IMR-90 (cell line): Measurements from ENCODE around the gene CRABP1. TPM values are rescaled to one million over a fixed set of nuclear protein-coding genes. Genes with fewer than 3 reads are reported as not detected.

Experiments used
- ATAC-seq: fragments of 200-7000 bp; cut with Tn5 transposase; 2 replicates; pipeline ENCODE4 v1.9.1; 2020; ENCODE audit warnings: low read depth, mild to moderate bottlenecking, moderate library complexity
- BruUV-seq: library from RNA; stranded (reverse); fragments of 400-500 nt; replicated peaks from 2 replicates; lab custom pipeline; 2021; lab: Mats Ljungman, UMichigan
- CTCF ChIA-PET: fragments of 300-600 bp; formaldehyde crosslinking; extraction: SDS; loops from one replicate; lab custom pipeline; 2021; ENCODE audit warnings: antibody characterized with exemption; lab: Yijun Ruan, JAX
- POLR2A ChIA-PET: fragments of 300-600 bp; sonication (Branson Sonifier 250); formaldehyde crosslinking; loops from one replicate; lab custom pipeline; 2022; ENCODE audit warnings: antibody characterized with exemption; ENCODE audit not compliant: unreplicated experiment; lab: Charles Lee
- DNase-seq: peaks from one replicate; pipeline ENCODE4 v3.0.0; 2013
- H2AFZ ChIP-seq: replicated peaks from 2 replicates; pipeline ENCODE3; 2013; ENCODE audit warnings: low read length, mild to moderate bottlenecking; ENCODE audit not compliant: poor library complexity
- H2AK5ac ChIP-seq: 2 replicates; pipeline ENCODE4 v1.6.1; 2013; ENCODE audit warnings: low read depth, low read length, inconsistent platforms
- H2AK9ac ChIP-seq: replicated peaks from 2 replicates; pipeline ENCODE3; 2013; ENCODE audit warnings: mild to moderate bottlenecking, low read depth, low read length, moderate library complexity; ENCODE audit not compliant: poor library complexity
- H2BK120ac ChIP-seq: 2 replicates; pipeline ENCODE4 v1.6.1; 2013; ENCODE audit warnings: low read depth, low read length, inconsistent platforms
- H2BK15ac ChIP-seq: 3 replicates; pipeline ENCODE4 v1.6.1; 2013; ENCODE audit warnings: low read depth, low read length, inconsistent platforms
- H2BK20ac ChIP-seq: 2 replicates; pipeline ENCODE4 v1.6.1; 2013; ENCODE audit warnings: low read depth, mild to moderate bottlenecking, inconsistent platforms, low read length, moderate library complexity
- H2BK5ac ChIP-seq: 2 replicates; pipeline ENCODE4 v1.6.1; 2013; ENCODE audit warnings: mild to moderate bottlenecking, low read depth, low read length, inconsistent platforms; ENCODE audit not compliant: poor library complexity, severe bottlenecking
- H3K14ac ChIP-seq: replicated peaks from 2 replicates; pipeline ENCODE4 v1.6.1; 2013; ENCODE audit warnings: low read depth, low read length, inconsistent platforms
- H3K18ac ChIP-seq: 2 replicates; pipeline ENCODE4 v1.6.1; 2013; ENCODE audit warnings: low read depth, low read length, control low read depth
- H3K23ac ChIP-seq: 2 replicates; pipeline ENCODE4 v1.6.1; 2013; ENCODE audit warnings: low read depth, low read length, inconsistent platforms
- H3K27ac ChIP-seq: 2 replicates; pipeline ENCODE4 v1.5.1; 2013; ENCODE audit warnings: mild to moderate bottlenecking, control low read depth, low read length; ENCODE audit not compliant: insufficient read depth
- H3K27me3 ChIP-seq: 2 replicates; pipeline ENCODE4 v1.6.1; 2013; ENCODE audit warnings: low read length; ENCODE audit not compliant: control insufficient read depth, insufficient read depth
- H3K36me3 ChIP-seq: 2 replicates; pipeline ENCODE4 v1.6.1; 2013; ENCODE audit warnings: low read length, mixed read lengths; ENCODE audit not compliant: control insufficient read depth, insufficient read depth
- H3K4ac ChIP-seq: 2 replicates; pipeline ENCODE4 v1.6.1; 2013; ENCODE audit warnings: low read depth, low read length, inconsistent platforms
- H3K4me1 ChIP-seq: 2 replicates; pipeline ENCODE4 v1.6.1; 2013; ENCODE audit warnings: low read length, mixed read lengths; ENCODE audit not compliant: control insufficient read depth, insufficient read depth
- H3K4me2 ChIP-seq: 2 replicates; pipeline ENCODE4 v1.6.1; 2013; ENCODE audit warnings: low read depth, mild to moderate bottlenecking, control low read depth, low read length, moderate library complexity
- H3K4me3 ChIP-seq: 2 replicates; pipeline ENCODE4 v1.5.1; 2013; ENCODE audit warnings: low read depth, mild to moderate bottlenecking, control low read depth, low read length, moderate library complexity; ENCODE audit not compliant: insufficient read depth
- H3K56ac ChIP-seq: 2 replicates; pipeline ENCODE4 v1.6.1; 2013; ENCODE audit warnings: low read length, inconsistent platforms; ENCODE audit not compliant: insufficient read depth; ENCODE audit errors: extremely low read depth
- H3K79me1 ChIP-seq, 2 experiments: 2 replicates each; pipeline ENCODE4 v1.6.1; 2013; ENCODE audit warnings: low read length in 2 of 2, inconsistent platforms in 1 of 2, low read depth in 1 of 2
- H3K9ac ChIP-seq: 2 replicates; pipeline ENCODE4 v1.6.1; 2013; ENCODE audit warnings: low read depth, low read length, control low read depth
- H3K9me1 ChIP-seq: 2 replicates; pipeline ENCODE4 v1.6.1; 2013; ENCODE audit warnings: low read length, inconsistent platforms; ENCODE audit not compliant: insufficient read depth
- H3K9me3 ChIP-seq: 2 replicates; pipeline ENCODE4 v1.6.1; 2013; ENCODE audit warnings: low read length; ENCODE audit not compliant: control insufficient read depth, insufficient read depth
- H4K20me1 ChIP-seq: 2 replicates; pipeline ENCODE4 v1.6.1; 2013; ENCODE audit warnings: low read length, inconsistent platforms; ENCODE audit not compliant: insufficient read depth
- H4K5ac ChIP-seq: 2 replicates; pipeline ENCODE4 v1.6.1; 2013; ENCODE audit warnings: mild to moderate bottlenecking, low read depth, low read length, control low read depth
- H4K8ac ChIP-seq, 2 experiments: 2 replicates each; pipeline ENCODE4 v1.6.1; 2013; ENCODE audit warnings: low read depth in 2 of 2, low read length in 2 of 2, control low read depth in 1 of 2, inconsistent platforms in 1 of 2
- H4K91ac ChIP-seq: 2 replicates; pipeline ENCODE4 v1.6.1; 2013; ENCODE audit warnings: low read depth, low read length, inconsistent platforms; ENCODE audit not compliant: insufficient read depth
- BHLHE40 ChIP-seq: fragments of 150-350 bp; IDR thresholded peaks from 2 replicates; pipeline ENCODE4 v1.6.1; 2016; ENCODE audit warnings: mild to moderate bottlenecking, low read depth, low read length
- CEBPB ChIP-seq: IDR thresholded peaks from 2 replicates; pipeline ENCODE4 v1.6.1; 2012; ENCODE audit warnings: low read depth, low read length, improper control_type of control experiment
- FOS ChIP-seq: fragments of 150-350 bp; IDR thresholded peaks from 2 replicates; pipeline ENCODE4 v1.6.1; 2016; ENCODE audit warnings: low read depth, low read length
- MAFK ChIP-seq: IDR thresholded peaks from 2 replicates; pipeline ENCODE4 v1.6.1; 2012; ENCODE audit warnings: low read depth, low read length, improper control_type of control experiment
- NFE2L2 ChIP-seq: fragments of 150-350 bp; IDR thresholded peaks from 2 replicates; pipeline ENCODE4 v1.6.1; 2016; ENCODE audit warnings: low read depth, mild to moderate bottlenecking, low read length
- POLR2A ChIP-seq: IDR thresholded peaks from 2 replicates; pipeline ENCODE4 v1.6.1; 2012; ENCODE audit warnings: mild to moderate bottlenecking, low read depth, low read length
- RAD21 ChIP-seq: IDR thresholded peaks from 2 replicates; pipeline ENCODE4 v1.6.1; 2012; ENCODE audit warnings: low read length, improper control_type of control experiment
- WGBS, 2 experiments: methylation state at CpG; one replicate each; pipeline versions ENCODE4 v1.1.5 to v1.1.7; 2013; ENCODE audit warnings: missing lambda C conversion rate in 2 of 2; ENCODE audit not compliant: insufficient read length in 1 of 2; ENCODE audit errors: extremely low coverage in 2 of 2; 5-methylcytosine and 5-hydroxymethylcytosine counted together
- dilution Hi-C: fragments of 300-500 bp; cut with HindIII; formaldehyde crosslinking; loops from one replicate; pipeline ENCODE4 v1.14.3; 2018; ENCODE audit warnings: low sequenced_read_pairs; ENCODE audit not compliant: unreplicated experiment
- in situ Hi-C: fragments of 300-500 bp; cut with MboI; formaldehyde crosslinking; loops from 3 replicates; pipeline ENCODE4 v1.14.3; 2019; ENCODE audit warnings: low sequenced_read_pairs, inconsistent platforms, mixed read lengths
- intact Hi-C: fragments of 100-400 bp; cut with micrococcal nuclease; formaldehyde crosslinking; loops from 2 replicates; pipeline ENCODE4 v1.10.0; 2022
- polyA plus RNA-seq, 3 experiments: library from polyadenylated mRNA; depleted of rRNA; stranded (reverse); fragments of >200 nt; gene quantifications; 2 replicates each; pipeline ENCODE4 v1.2.3, GENCODE V29; 2012; ENCODE audit warnings: low replicate concordance in 1 of 3
- total RNA-seq: library from RNA; depleted of rRNA; stranded (reverse); fragments of >200 nt; gene quantifications from 2 replicates; pipeline ENCODE4 v1.2.3, GENCODE V29; 2012
- TF ChIP-seq, protein P1 (sequence below): fragments of 150-350 bp; IDR thresholded peaks from 2 replicates; pipeline ENCODE4 v1.6.1; 2016; ENCODE audit warnings: low read depth, mild to moderate bottlenecking, low read length, moderate library complexity, borderline replicate concordance

The CRABP1 gene
- total and polyA plus RNA-seq, 2 of the 4 experiments (the other 2 are of a cell fraction) = not detected

DNA sequence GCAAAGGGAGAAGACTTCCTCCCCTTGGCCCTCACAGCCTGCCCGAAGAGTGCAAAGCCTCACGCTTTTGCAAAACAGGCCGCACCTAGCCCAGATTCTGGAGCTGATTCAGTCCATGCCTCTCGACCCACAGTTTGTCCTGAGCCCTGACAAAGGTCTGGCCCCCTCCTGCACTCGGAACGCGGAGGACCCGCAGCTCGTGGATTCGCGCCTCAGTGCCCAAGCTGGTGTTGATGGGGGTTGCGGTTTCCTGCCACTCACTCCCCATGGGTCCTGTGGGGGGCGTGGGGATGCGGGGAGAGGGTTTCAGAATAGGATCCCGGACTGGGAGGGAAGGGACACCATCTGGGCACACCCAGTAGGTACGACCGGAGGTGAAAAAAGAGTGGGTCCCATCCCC is 594 bp upstream of the CRABP1 start:
- TF ChIP-seq BHLHE40 (no peak), CEBPB (no peak), NFE2L2 (no peak), POLR2A (no peak), FOS (no peak), RAD21 (no peak), MAFK (no peak)
- TF ChIP-seq, protein P1, sequence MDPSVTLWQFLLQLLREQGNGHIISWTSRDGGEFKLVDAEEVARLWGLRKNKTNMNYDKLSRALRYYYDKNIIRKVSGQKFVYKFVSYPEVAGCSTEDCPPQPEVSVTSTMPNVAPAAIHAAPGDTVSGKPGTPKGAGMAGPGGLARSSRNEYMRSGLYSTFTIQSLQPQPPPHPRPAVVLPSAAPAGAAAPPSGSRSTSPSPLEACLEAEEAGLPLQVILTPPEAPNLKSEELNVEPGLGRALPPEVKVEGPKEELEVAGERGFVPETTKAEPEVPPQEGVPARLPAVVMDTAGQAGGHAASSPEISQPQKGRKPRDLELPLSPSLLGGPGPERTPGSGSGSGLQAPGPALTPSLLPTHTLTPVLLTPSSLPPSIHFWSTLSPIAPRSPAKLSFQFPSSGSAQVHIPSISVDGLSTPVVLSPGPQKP = no peak
- H4K8ac ChIP-seq = no peak overlapping the region
- no CpG with 5 or more reads among the region's 17 CpGs for WGBS, 2 experiments
- no peak overlapping the region for H3K4ac ChIP-seq
- H2AK9ac ChIP-seq = no peak overlapping the region
- no peak overlapping the region for H2BK120ac ChIP-seq
- H3K27ac ChIP-seq = no peak overlapping the region
- ChIA-PET POLR2A (no interaction called here), CTCF (no interaction called here)
- peaks cover 1% of the 10 kb centered on the region; the same call in 1 of the 2 replicates for H3K4me1 ChIP-seq
- H3K4me2 ChIP-seq = no peak overlapping the region
- no peaks in the 10 kb centered on the region for H3K79me1 ChIP-seq
- BruUV-seq = no TSS peak
- DNase-seq (no peak), ATAC-seq (no peak)
- no peak overlapping the region for H2BK20ac ChIP-seq
- intact Hi-C loops = no loop called here
- H4K20me1 ChIP-seq = no peaks in the 10 kb centered on the region
- no peak overlapping the region for H2BK5ac ChIP-seq
- no peak overlapping the region for H3K23ac ChIP-seq
- H3K14ac ChIP-seq = no peak overlapping the region
- in situ Hi-C loops = no loop called here
- H3K36me3 ChIP-seq = no peaks in the 10 kb centered on the region
- no peak overlapping the region for H4K5ac ChIP-seq
- no peak overlapping the region for H3K9ac ChIP-seq
- H3K27me3 ChIP-seq = peaks cover 70% of the 10 kb centered on the region
- no peak overlapping the region for H3K56ac ChIP-seq
- H4K91ac ChIP-seq = no peak overlapping the region
- no peaks in the 10 kb centered on the region for H3K9me3 ChIP-seq
- H3K18ac ChIP-seq = no peak overlapping the region
- dilution Hi-C loops = no loop called here
- H2AK5ac ChIP-seq = no peak overlapping the region
- no peak overlapping the region for H3K4me3 ChIP-seq
- H2BK15ac ChIP-seq = no peak overlapping the region
- no peaks in the 10 kb centered on the region for H3K9me1 ChIP-seq
- H2AFZ ChIP-seq = no peak overlapping the region
